Activated gamma-delta T cell (primary cell): ENCODE data around the gene FDX2.

Experiments used
- DNase-seq: peaks from one replicate; lab custom pipeline; 2025; lab: John Stamatoyannopoulos, UW

FDX2 gene

DNA sequence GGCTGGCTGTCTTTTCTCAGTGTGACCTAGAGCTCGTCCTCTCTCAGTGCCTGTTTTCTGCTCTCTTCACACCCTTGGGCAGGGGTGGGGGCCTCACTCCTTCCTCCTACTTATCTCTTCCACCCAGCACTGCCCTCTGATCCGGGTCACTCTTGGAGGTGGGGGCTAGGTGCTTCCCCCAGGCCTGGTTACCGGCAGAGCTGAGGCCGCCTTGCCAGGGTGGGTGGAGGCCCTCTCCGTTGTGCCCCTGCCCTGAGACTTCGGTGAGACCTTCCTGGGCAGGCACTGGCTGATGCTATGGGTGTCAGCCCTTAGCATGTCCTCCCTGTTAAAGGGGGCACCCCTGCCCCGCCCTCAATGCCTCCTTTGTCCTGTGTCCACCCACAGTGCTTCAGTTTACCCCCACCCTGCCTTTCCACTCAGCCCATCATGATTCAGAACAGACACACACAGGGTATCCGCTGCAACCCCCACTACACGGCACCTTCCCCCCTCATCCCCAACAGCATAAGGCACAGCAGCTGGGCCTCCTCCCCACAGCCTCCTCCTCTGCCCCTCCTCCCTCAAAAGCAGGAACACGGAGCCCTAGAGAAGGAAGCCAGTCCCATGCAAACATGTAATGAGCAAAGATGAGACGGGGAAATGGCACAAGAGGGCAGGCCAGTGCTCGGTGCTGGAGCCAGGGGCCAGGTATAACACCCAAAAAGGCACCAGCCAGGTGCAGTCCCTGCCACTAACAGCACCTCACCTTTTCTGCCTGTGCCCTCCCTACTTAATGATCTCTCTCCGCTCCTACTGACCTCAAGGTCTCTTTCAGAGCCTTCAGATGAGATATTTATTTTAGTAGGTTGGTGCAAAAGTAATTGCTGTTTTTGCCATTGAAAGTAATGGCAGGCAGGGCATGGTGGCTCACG is 16.0 kb downstream of the FDX2 start:
- no peak for DNase-seq

DNA sequence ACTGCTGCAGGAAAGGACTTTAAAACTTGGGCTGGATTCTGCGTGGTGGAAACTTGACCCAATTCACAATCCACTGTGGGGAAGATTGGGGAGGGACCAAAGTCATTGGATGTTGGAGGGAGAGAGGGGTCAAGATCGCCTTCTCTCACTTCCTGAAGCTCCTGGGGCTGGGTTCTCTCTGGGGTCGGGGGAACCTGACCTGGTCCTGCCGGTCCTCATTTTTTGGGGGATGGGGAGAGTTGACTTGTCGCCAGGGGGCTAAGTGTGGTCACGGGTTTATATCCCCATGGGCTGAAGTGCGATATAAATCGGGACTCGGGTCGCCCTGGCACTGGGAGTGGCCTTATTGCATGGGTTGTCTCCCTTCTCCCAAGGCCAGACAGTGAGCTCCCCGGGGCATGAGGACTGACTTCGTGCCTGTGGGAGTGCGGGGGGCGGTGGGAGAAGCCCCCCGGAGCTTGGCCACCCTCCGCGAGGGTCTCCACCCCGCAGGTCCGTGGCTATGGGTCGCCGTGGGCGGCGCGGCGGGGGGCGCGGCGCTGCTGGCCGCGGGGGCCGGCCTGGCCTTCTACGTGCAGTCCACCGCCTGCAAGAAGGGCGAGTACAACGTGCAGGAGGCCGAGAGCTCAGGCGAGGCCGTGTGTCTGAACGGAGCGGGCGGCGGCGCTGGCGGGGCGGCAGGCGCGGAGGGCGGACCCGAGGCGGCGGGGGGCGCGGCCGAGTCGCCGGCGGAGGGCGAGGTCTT is 19.8 kb downstream of the FDX2 start:
- no peak for DNase-seq

DNA sequence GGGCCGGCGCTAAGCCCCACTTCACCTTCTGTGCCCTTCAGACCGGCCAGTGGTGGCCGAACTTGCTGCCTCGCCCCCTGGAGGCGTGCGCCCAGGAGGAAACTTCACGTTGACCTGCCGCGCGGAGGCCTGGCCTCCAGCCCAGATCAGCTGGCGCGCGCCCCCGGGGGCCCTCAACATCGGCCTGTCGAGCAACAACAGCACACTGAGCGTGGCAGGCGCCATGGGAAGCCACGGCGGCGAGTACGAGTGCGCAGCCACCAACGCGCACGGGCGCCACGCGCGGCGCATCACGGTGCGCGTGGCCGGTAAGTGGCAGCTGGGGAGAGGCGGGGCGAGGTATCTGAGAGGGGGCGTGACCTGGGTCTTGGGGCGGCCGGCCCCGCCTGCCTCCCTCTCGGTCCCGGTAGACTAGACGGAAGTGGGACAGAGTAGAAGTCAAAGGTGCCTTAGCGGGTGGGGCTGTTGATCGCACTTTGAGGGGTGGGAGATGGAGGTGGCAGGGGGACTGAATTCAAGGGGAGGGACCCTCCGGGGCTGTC is 20.4 kb downstream of the FDX2 start:
- peak; percentile 45 for DNase-seq

DNA sequence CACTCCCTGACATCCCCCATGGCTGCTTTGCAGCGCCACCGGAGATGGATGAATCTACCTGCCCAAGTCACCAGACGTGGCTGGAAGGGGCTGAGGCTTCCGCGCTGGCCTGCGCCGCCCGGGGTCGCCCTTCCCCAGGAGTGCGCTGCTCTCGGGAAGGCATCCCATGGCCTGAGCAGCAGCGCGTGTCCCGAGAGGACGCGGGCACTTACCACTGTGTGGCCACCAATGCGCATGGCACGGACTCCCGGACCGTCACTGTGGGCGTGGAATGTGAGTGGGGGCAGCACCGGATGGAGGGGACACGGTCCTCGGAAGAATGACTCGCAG is 21.5 kb downstream of the FDX2 start:
- DNase-seq: no peak

DNA sequence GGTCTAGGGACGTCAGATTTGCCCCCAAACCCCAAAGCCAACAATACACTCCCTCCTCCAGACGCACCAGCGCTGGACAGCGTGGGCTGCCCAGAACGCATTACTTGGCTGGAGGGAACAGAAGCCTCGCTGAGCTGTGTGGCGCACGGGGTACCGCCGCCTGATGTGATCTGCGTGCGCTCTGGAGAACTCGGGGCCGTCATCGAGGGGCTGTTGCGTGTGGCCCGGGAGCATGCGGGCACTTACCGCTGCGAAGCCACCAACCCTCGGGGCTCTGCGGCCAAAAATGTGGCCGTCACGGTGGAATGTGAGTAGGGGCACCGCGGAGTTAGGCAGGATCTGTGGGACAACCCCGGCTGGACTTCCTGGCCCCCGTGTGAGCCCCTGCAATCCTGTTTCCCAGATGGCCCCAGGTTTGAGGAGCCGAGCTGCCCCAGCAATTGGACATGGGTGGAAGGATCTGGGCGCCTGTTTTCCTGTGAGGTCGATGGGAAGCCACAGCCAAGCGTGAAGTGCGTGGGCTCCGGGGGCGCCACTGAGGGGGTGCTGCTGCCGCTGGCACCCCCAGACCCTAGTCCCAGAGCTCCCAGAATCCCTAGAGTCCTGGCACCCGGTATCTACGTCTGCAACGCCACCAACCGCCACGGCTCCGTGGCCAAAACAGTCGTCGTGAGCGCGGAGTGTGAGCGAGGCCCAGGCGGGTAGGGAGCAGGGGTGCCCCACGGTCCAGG is 22.0 kb downstream of the FDX2 start:
- no peak for DNase-seq

DNA sequence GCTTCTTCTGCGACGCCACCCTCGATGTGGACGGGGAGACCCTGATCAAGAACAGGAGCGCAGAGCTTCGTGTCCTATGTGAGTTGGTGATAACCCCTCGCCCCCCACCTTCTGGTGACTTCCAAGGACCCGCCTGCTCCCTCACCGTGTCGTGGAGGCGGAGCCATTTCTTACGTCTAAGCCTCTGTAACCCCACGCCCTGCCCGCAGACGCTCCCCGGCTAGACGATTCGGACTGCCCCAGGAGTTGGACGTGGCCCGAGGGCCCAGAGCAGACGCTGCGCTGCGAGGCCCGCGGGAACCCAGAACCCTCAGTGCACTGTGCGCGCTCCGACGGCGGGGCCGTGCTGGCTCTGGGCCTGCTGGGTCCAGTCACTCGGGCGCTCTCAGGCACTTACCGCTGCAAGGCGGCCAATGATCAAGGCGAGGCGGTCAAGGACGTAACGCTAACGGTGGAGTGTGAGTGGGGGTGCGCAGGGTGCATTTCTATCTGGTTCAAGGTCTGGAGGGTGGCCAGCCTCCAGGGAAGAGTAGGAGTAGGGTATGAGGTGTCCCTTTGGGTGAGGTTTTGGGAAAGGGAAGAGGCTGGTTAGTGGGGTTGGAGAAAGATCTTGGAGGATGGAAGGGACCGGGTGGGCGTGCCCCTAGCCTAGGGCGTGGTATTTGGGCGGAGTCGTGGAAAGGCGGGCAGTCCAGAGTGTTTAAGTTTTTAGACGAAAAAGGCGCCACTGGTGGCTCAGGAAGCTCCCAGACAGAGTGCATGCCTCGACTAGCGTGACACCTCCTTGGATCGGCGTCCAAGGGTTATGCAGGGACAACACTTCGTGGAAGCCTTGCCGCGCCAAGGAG is 22.8 kb downstream of the FDX2 start:
- no peak for DNase-seq

DNA sequence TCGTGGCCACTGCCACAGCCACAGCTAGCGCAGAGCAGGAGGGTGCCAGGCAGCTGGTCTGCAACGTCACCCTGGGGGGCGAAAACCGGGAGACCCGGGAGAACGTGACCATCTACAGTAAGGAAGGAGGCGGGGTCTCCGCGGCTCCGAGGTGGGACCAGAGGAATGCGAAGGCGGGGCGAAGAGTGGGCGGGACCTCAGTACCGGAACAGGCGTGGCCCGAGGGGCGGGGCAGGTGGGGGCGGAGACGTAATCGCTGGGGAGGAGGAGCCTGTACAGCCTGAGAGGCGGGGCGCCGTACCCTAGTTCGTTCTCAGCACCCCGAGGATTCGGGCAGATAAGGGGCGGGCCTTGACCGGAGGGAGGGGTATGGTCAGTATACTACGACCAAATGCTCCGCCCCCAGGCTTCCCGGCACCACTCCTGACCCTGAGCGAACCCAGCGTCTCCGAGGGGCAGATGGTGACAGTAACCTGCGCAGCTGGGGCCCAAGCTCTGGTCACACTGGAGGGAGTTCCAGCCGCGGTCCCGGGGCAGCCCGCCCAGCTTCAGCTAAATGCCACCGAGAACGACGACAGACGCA is 23.5 kb downstream of the FDX2 start:
- DNase-seq: peak; percentile 57

DNA sequence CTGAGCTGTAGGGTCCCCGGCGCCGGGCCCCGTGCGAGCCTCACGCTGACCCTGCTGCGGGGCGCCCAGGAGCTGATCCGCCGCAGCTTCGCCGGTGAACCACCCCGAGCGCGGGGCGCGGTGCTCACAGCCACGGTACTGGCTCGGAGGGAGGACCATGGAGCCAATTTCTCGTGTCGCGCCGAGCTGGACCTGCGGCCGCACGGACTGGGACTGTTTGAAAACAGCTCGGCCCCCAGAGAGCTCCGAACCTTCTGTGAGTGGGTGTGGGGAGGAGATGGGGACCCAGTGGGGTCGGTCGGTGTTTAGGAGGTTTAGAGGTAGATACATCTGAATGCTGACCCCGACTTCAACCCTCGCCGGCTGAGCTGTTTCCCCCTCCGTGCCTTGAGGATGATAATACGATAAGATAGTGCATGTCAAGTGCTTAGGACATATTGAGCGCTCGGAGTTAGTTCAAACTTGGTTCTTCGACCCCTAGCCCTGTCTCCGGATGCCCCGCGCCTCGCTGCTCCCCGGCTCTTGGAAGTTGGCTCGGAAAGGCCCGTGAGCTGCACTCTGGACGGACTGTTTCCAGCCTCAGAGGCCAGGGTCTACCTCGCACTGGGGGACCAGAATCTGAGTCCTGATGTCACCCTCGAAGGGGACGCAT is 24.1 kb downstream of the FDX2 start:
- DNase-seq: no peak

DNA sequence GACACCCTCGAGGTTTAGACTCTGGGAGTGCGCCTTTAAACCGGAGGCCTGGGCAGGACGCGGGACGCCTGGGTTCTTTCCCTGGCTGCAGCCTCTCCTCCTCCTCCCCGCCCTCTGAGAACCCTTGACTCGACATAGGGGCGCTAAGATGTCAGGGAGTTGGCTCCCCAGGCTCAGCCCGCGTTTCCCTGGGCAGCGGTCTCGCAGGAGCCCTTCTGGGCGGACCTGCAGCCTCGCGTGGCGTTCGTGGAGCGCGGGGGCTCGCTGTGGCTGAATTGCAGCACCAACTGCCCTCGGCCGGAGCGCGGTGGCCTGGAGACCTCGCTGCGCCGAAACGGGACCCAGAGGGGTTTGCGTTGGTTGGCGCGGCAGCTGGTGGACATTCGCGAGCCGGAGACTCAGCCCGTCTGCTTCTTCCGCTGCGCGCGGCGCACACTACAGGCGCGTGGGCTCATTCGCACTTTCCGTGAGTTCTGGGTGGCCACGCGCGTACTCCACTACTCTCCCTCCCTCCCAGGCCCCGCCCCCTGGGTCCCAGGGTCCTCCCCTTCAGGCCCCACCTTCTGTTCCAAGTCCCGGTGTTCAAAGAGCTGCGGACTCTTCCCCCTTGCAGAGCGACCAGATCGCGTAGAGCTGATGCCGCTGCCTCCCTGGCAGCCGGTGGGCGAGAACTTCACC is 24.8 kb downstream of the FDX2 start:
- DNase-seq: peak; percentile 31

DNA sequence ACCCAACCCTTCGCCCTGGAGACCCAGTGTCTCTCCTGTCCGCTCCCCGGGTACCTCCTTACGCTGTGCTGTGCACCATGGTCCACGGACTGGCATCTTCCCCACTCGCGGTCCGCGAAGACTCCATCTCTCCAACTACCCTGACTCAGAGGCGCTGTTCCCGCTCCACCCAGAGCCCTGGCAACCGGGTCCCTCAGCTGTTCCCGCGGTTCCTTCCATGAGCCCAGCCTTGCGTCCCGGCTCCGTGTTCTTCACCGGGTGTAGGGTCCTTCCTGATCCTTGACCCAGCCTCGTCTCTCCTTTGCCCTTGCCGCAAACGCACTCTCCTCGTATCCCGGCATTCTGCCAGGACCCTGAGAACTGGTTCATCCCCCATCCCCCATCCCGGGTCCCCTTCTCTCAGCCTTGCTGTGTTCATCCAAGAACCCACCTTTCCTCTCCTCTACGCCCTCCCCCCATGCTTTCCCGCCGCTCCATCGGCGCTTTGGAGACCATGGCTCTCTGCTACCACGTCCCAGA is 25.4 kb downstream of the FDX2 start:
- no peak for DNase-seq

DNA sequence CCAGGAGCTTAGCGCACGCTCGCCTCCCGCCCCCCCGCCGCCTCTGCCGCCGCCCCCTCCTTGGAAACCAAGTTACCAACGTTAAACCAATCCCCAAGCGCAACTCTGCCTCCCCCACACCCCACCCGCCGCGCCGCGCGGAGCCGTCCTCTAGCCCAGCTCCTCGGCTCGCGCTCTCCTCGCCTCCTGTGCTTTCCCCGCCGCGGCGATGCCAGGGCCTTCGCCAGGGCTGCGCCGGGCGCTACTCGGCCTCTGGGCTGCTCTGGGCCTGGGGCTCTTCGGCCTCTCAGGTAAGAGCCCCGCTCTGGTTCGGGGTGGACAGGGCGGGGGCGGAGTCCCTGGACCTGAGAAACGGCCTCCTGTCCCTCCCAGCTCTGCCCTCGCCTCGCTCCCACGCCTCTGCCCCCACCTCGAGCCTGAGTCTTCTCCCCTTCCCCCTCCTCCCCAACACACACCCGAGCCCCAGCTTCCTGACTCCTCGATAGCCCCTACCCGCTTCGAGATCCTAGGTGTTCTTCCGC is 25.9 kb downstream of the FDX2 start, which contains the start of gene ICAM5:
ICAM5 (plus strand) TSS at position 117 of the 521 bp plus-strand sequence; CDS start at position 209, 92 bp downstream.
- peak; percentile 35 for DNase-seq

DNA sequence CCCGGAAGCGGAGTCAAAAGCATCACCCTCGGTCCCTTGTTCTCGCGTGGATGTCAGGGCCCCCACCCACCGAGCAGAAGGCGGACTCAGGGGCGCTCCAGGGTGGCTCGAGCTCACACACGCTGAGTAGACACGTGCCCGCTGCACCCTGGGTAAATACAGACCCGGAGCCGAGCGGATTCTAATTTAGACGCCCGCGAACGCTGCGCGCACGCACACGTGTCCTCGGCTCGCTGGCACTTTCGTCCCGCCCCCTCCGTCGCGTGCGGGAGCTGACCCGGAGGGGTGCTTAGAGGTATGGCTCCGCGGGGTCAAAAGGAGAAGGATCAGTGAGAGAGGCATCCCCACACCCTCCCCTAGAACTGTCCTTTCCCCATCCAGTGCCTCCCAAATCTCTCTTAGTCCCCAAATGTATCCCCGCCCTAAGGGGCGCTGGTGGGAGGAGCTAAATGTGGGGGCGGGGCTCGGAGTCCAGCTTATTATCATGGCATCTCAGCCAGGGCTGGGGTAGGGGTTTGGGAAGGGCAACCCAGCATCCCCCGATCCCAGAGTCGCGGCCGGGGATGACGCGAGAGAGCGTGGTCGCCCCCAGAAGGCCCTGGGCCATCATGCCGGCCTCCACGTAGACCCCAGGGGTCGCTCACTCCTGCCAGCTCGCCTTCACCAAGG is 26.5 kb downstream of the FDX2 start:
- peak; percentile 43 for DNase-seq

DNA sequence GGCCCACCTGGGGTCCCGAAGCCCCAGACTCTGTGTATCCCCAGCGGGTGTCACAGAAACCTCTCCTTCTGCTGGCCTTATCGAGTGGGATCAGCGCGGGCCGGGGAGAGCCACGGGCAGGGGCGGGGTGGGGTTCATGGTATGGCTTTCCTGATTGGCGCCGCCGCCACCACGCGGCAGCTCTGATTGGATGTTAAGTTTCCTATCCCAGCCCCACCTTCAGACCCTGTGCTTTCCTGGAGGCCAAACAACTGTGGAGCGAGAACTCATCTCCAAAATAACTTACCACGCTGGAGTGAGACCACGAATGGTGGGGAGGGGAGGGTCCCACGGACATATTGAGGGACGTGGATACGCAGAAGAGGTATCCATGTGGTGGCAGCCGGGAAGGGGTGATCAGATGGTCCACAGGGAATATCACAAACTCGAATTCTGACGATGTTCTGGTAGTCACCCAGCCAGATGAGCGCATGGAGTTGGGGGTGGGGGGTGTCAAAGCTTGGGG is 27.1 kb downstream of the FDX2 start:
- no peak for DNase-seq

DNA sequence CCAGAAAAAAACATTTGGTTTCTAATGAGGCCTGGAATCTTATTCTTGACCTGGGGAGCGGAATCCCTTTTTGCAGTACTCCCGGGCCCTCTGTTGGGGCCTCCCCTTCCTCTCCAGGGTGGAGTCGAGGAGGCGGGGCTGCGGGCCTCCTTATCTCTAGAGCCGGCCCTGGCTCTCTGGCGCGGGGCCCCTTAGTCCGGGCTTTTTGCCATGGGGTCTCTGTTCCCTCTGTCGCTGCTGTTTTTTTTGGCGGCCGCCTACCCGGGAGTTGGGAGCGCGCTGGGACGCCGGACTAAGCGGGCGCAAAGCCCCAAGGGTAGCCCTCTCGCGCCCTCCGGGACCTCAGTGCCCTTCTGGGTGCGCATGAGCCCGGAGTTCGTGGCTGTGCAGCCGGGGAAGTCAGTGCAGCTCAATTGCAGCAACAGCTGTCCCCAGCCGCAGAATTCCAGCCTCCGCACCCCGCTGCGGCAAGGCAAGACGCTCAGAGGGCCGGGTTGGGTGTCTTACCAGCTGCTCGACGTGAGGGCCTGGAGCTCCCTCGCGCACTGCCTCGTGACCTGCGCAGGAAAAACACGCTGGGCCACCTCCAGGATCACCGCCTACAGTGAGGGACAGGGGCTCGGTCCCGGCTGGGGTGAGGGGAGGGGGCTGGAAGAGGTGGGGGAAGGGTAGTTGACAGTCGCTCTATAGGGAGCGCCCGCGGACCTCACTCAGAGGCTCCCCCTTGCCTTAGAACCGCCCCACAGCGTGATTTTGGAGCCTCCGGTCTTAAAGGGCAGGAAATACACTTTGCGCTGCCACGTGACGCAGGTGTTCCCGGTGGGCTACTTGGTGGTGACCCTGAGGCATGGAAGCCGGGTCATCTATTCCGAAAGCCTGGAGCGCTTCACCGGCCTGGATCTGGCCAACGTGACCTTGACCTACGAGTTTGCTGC is 28.7 kb downstream of the FDX2 start, which contains the start of gene ICAM4:
ICAM4 (plus strand) TSS at position 153 of the 935 bp plus-strand sequence; CDS start at position 211, 58 bp downstream.
- DNase-seq: no peak

DNA sequence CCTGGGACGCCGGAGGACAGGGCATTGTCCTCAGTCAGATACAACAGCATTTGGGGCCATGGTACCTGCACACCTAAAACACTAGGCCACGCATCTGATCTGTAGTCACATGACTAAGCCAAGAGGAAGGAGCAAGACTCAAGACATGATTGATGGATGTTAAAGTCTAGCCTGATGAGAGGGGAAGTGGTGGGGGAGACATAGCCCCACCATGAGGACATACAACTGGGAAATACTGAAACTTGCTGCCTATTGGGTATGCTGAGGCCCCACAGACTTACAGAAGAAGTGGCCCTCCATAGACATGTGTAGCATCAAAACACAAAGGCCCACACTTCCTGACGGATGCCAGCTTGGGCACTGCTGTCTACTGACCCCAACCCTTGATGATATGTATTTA is 30.4 kb downstream of the FDX2 start:
- DNase-seq: no peak

DNA sequence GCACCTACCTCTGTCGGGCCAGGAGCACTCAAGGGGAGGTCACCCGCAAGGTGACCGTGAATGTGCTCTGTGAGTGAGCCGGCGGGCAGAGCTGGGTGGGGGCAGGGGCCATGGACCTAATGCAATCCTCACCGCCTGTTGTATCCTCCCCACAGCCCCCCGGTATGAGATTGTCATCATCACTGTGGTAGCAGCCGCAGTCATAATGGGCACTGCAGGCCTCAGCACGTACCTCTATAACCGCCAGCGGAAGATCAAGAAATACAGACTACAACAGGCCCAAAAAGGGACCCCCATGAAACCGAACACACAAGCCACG is 30.9 kb downstream of the FDX2 start:
- no peak for DNase-seq
